Astrocyte of the spinal cord (primary cell): ENCODE data around the gene TAGLN2.

ENCODE experiments used
- DNase-seq: peaks from one replicate; pipeline ENCODE4 v3.0.0; 2011; ENCODE audit warnings: low read depth, low spot score
- H3K4me3 ChIP-seq: 2 replicates; pipeline ENCODE4 v1.5.1; 2011; ENCODE audit warnings: low read depth, mild to moderate bottlenecking, low read length, moderate library complexity
- CTCF ChIP-seq: IDR thresholded peaks from 2 replicates; pipeline ENCODE4 v1.5.1; 2012; ENCODE audit warnings: low read depth, mild to moderate bottlenecking, low read length, inconsistent platforms
- in situ Hi-C: cut with HindIII; loops from 2 replicates; pipeline ENCODE4 v1.10.0; 2017; ENCODE audit warnings: low sequenced_read_pairs

TAGLN2 gene

GRCh38 chr1:159927211-159927848 lies 2.0 kb upstream of the TAGLN2 start:
- TF ChIP-seq CTCF = no peak
- in situ Hi-C loops = no loop called here

GRCh38 chr1:159925719-159926078 lies 392 bp upstream of the TAGLN2 start:
- in situ Hi-C loops = no loop called here
- no peak for TF ChIP-seq CTCF
- DNase-seq = no peak
- H3K4me3 ChIP-seq = peak overlapping the region; percentile 82

More at GRCh38 chr1:159927211-159927848, 2.0 kb upstream of the TAGLN2 start:
- no peak overlapping the region for H3K4me3 ChIP-seq
- no peak for DNase-seq

- TF ChIP-seq CTCF = no peak
- H3K4me3 ChIP-seq = peak overlapping the region; percentile 82
- peak; percentile 96 for DNase-seq
- in situ Hi-C loops = no loop called here
These were observed 1.1 kb downstream of the TAGLN2 start for GRCh38 chr1:159924025-159924790.

GRCh38 chr1:159923203-159924024 lies 1.9 kb downstream of the TAGLN2 start:
- in situ Hi-C loops = no loop called here
- TF ChIP-seq CTCF = no peak
- DNase-seq = peak; percentile 93
- H3K4me3 ChIP-seq = peak overlapping the region; percentile 82

- in situ Hi-C loops = no loop called here
- DNase-seq = no peak
- TF ChIP-seq CTCF = no peak
- peak overlapping the region; percentile 82 for H3K4me3 ChIP-seq
These were observed 2.6 kb downstream of the TAGLN2 start for GRCh38 chr1:159922511-159923202.
